Common myeloid progenitor, CD34-positive (primary cell): ENCODE results near the gene SRPX.

Source experiments
- CTCF ChIA-PET: fragments of 350-600 bp; sonication (Branson Sonifier 250); formaldehyde crosslinking; loops from one replicate; lab custom pipeline; 2021; ENCODE audit warnings: antibody characterized with exemption; lab: Charles Lee
- POLR2A ChIA-PET: fragments of 350-600 bp; sonication (Branson Sonifier 250); formaldehyde crosslinking; loops from one replicate; lab custom pipeline; 2021; ENCODE audit warnings: antibody characterized with exemption; lab: Charles Lee
- DNase-seq, 3 donors: peaks; one replicate each; pipeline versions ENCODE4 v3.0.0 to v3.0.0-alpha.2; 2013
- H3K27ac ChIP-seq, 2 experiments: 1 replicate in 1 of 2; 2 replicates in 1 of 2; pipeline ENCODE4 v1.7.0; 2013; ENCODE audit warnings: inconsistent platforms in 2 of 2, low read length in 2 of 2, mild to moderate bottlenecking in 2 of 2, low read depth in 1 of 2, moderate library complexity in 1 of 2; ENCODE audit not compliant: severe bottlenecking in 2 of 2, insufficient read depth in 1 of 2, poor library complexity in 1 of 2
- H3K27me3 ChIP-seq, 5 experiments: replicated peaks in 2 of 5; 1 replicate in 3 of 5; 2 replicates in 2 of 5; pipeline versions ENCODE4 v1.6.1 to v1.7.0; 2013; ENCODE audit warnings: low read length in 4 of 5, mild to moderate bottlenecking in 2 of 5, moderate library complexity in 2 of 5, inconsistent platforms in 1 of 5; ENCODE audit not compliant: insufficient read depth in 5 of 5, control insufficient read depth in 4 of 5
- H3K36me3 ChIP-seq, 4 experiments: 1 replicate in 2 of 4; 2 replicates in 2 of 4; pipeline versions ENCODE4 v1.6.1 to v1.7.0; 2013; ENCODE audit warnings: low read length in 3 of 4, control low read depth in 1 of 4, mild to moderate bottlenecking in 1 of 4; ENCODE audit not compliant: control insufficient read depth in 4 of 4, insufficient read depth in 4 of 4
- H3K4me1 ChIP-seq, 4 experiments: 1 replicate in 3 of 4; 2 replicates in 1 of 4; pipeline versions ENCODE4 v1.6.1 to v1.7.1; 2013; ENCODE audit warnings: low read length in 3 of 4, mild to moderate bottlenecking in 3 of 4, control low read depth in 1 of 4, inconsistent platforms in 1 of 4, moderate library complexity in 1 of 4; ENCODE audit not compliant: control insufficient read depth in 4 of 4, insufficient read depth in 4 of 4; ENCODE audit errors: control extremely low read depth in 1 of 4
- H3K4me3 ChIP-seq, 7 experiments: 1 replicate in 4 of 7; 2 replicates in 3 of 7; pipeline versions ENCODE4 v1.5.1 to v1.7.0; 2013; ENCODE audit warnings: mild to moderate bottlenecking in 7 of 7, low read length in 6 of 7, moderate library complexity in 6 of 7, inconsistent platforms in 2 of 7, low read depth in 2 of 7, control low read depth in 1 of 7; ENCODE audit not compliant: insufficient read depth in 4 of 7, control insufficient read depth in 1 of 7; ENCODE audit errors: extremely low read depth in 1 of 7
- H3K9me3 ChIP-seq, 5 experiments: 1 replicate in 4 of 5; 2 replicates in 1 of 5; pipeline versions ENCODE4 v1.6.1 to v1.7.1; 2013; ENCODE audit warnings: low read length in 4 of 5, mild to moderate bottlenecking in 2 of 5, inconsistent platforms in 1 of 5, low read depth in 1 of 5, moderate library complexity in 1 of 5; ENCODE audit not compliant: control insufficient read depth in 4 of 5, insufficient read depth in 2 of 5; ENCODE audit errors: control extremely low read depth in 1 of 5
- WGBS: methylation state at CpG from one replicate; pipeline ENCODE4 v1.1.5; 2013; ENCODE audit not compliant: insufficient coverage; 5-methylcytosine and 5-hydroxymethylcytosine counted together

The SRPX gene

GRCh38 chrX:38221391-38221929, 789 bp upstream of the SRPX start:
- Histone ChIP-seq H3K27ac (no peak overlapping the region), H3K4me1 (peaks cover 0 to 18% (median 7%) of the 10 kb centered on the region in 4 experiments), H3K27me3 (peaks cover 2 to 65% (median 18%) of the 10 kb centered on the region in 5 experiments), H3K4me3 (no peak overlapping the region), H3K36me3 (no peaks in the 10 kb centered on the region), H3K9me3 (no peaks in the 10 kb centered on the region)
- 67% methylated on average over 4 of the region's 10 CpGs for WGBS
- ChIA-PET POLR2A (no interaction called here), CTCF (no interaction called here)
- no peak for DNase-seq

DNA sequence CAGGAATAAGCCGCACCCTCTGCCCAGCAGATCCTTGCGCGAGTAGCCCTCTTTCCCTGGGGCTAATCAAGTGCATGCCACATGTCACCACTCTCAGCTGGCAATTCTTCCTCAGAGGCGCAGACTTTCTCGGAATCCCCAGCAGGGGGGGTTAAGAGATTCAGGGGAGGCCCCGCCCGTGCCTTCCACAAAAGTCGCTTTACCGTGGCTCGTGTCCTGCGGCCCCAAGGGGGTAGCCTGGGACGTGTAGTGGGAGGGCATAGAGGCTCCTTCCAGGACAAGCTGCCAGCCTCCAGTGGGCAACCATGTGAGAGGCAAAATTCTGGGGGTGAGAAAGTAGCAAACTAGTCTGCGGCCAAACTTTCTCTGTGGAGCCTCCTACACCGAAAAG, 652 bp downstream of the SRPX start:
- ChIA-PET POLR2A (no interaction called here), CTCF (interaction anchor here (1.2 to 1.6 kb wide), 4 partner anchors 9 to 53 kb away, joined by 3 to 6 read pairs (median 5); no protein-coding TSS in a partner anchor)
- H3K27ac ChIP-seq, result no peak overlapping the region
- 25% methylated on average over 6 of the region's 14 CpGs for WGBS
- no peaks in the 10 kb centered on the region for H3K36me3 ChIP-seq
- peak overlapping the region in 6 of 7 experiments; percentile 33 to 75 (median 54) for H3K4me3 ChIP-seq
- no peaks in the 10 kb centered on the region for H3K9me3 ChIP-seq
- H3K4me1 ChIP-seq, result peaks cover 0 to 18% (median 7%) of the 10 kb centered on the region in 4 experiments
- peak; percentile 38 to 56 (median 50) for DNase-seq
- H3K27me3 ChIP-seq, result peaks cover 2 to 62% (median 15%) of the 10 kb centered on the region in 5 experiments

DNA sequence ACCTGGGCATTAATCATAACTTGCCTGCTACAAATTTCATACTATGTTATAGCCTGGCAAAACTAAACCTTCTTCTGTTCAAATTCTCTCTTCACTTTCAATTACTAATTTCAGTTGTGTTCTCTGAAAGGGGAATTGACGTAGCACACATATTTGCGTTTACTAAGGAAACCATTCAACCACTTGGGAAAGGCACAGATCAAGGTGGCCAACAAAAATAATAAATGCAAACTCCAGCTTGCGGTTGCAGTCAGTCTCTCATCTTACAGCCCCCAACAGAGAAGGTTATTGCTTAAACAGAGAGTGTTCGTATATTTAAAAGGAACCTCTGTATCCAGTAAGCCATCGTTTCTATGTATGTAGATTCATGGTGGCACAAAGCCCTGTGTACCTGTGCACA, 4.0 kb downstream of the SRPX start:
- POLR2A ChIA-PET, result no interaction called here
- Histone ChIP-seq H3K4me1 (peaks cover 0 to 23% (median 7%) of the 10 kb centered on the region in 4 experiments), H3K36me3 (no peaks in the 10 kb centered on the region), H3K27me3 (peaks cover 0 to 46% (median 5%) of the 10 kb centered on the region in 5 experiments), H3K9me3 (no peaks in the 10 kb centered on the region), H3K4me3 (no peak overlapping the region), H3K27ac (no peak overlapping the region)
- DNase-seq, result no peak
- 68% methylated on average over 4 of the region's 5 CpGs for WGBS
- CTCF ChIA-PET, result no interaction called here

DNA sequence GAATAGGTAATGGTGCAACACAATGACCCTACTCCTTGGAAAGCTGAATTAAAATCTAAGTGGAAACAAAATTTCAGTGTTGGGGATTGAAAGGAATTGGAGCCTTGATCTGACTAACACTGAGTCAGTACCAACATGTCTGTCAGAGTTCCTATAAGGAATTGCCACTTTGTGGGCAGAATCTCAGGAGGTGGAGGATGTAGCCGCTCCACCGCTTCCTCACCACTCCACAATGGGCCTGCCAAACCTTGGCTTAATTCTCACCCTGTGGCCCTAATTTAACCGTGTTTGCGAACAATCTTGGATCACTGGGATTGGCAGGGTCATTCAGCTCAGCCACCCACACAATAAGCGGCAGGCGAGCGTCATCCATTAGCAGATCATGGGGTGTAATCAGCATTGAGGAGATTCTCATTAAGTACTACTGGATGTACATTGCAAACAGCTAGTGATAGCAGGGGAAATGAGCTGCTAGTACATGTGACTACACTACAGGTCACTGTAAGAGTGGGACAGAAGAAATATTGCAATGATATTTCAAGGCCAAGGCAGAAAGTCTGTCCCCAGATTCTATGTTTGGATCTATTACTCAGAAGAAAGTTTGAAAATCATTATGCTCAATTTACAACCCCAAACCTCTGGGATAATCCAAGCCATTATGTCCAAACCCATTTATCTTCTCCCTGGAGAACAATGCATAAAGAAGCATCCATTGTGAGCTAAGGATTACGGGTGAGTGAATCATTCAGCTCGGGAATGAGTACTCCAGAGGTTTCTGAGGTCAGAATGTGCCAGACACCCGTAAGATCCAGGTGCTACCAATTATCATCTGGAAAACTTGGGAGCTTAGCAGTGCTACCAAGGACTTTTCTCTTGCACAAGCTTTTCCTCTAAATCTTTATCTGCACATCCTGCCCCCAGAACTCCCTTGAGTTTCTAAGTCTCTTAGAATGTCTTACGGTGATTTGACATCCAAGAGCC, 5.8 kb downstream of the SRPX start:
- WGBS, result 81% methylated on average over 11 of the region's 11 CpGs
- no peak for DNase-seq
- Histone ChIP-seq H3K27ac (no peak overlapping the region), H3K36me3 (no peaks in the 10 kb centered on the region), H3K27me3 (peaks cover 0 to 28% (median 2%) of the 10 kb centered on the region in 5 experiments), H3K4me1 (peaks cover 0 to 10% (median 0%) of the 10 kb centered on the region in 4 experiments), H3K9me3 (no peaks in the 10 kb centered on the region), H3K4me3 (no peak overlapping the region)
- ChIA-PET POLR2A (no interaction called here), CTCF (interaction anchor here (1.1 kb wide), 1 partner anchor 23 kb away, joined by 3 read pairs; no protein-coding TSS in a partner anchor)

GRCh38 chrX:38214044-38214443, 6.6 kb downstream of the SRPX start:
- ChIA-PET POLR2A (no interaction called here), CTCF (no interaction called here)
- 50% methylated on average over 1 of the region's 1 CpG for WGBS
- H3K36me3 ChIP-seq, result no peaks in the 10 kb centered on the region
- H3K27ac ChIP-seq, result no peak overlapping the region
- no peaks in the 10 kb centered on the region for H3K9me3 ChIP-seq
- no peak for DNase-seq
- peaks cover 0 to 20% (median 2%) of the 10 kb centered on the region in 5 experiments for H3K27me3 ChIP-seq
- H3K4me3 ChIP-seq, result no peak overlapping the region
- H3K4me1 ChIP-seq, result peaks cover 0 to 8% (median 2%) of the 10 kb centered on the region in 4 experiments

DNA sequence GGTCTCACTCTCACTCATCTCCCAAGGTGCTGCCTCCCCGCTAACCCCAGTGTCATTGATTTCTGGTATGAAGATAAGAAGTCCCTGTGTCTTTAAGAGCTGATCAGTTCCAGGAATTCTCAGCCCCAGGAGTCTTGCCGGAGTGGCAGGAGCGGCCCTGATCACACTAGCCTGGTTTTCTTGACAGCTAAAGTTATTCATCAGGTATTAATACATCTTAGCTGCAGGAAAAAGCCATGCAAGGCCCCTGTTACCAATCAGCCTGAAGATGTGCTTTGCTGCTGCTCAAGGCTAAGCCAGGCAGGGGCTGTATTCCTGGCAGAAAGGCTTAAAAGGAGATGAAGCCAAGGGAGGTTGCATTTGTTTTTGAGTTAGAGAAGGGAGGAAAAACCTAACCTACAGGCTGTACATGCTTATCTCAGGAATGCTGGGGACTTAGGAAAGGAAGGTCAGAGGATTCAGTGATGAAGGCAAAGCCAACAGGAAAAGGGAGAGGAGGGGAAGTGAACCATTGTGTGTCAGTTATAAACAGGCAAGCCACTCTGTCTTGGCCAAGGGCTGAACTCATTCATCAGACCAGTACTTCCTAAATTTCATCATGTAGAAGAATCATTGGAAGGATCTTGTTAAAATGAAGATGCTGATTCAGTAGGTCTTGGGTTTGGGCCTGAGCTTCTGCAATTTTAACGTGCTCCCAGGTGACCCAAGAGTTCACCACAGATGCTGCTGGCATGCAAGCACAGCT, 8.6 kb downstream of the SRPX start:
- no peak overlapping the region for H3K27ac ChIP-seq
- H3K4me1 ChIP-seq, result peaks cover 0 to 8% (median 2%) of the 10 kb centered on the region in 4 experiments
- peaks cover 0 to 5% (median 0%) of the 10 kb centered on the region in 5 experiments for H3K27me3 ChIP-seq
- WGBS, result 53% methylated on average over 3 of the region's 4 CpGs
- POLR2A ChIA-PET, result no interaction called here
- peak in 1 of 3 donors; percentile 12 for DNase-seq
- no peaks in the 10 kb centered on the region for H3K36me3 ChIP-seq
- H3K4me3 ChIP-seq, result no peak overlapping the region
- CTCF ChIA-PET, result no interaction called here
- no peaks in the 10 kb centered on the region for H3K9me3 ChIP-seq
